GM19452 (cell line): ENCODE measurements around the gene TUBGCP3.
"Not testable (repeated sequence)": the region's sequence is repeated elsewhere in the genome, so short reads cannot be mapped to it uniquely, and the experiment has no call there.

Experiments used
- ATAC-seq: cut with Tn5 transposase; IDR thresholded peaks from one replicate; pipeline ENCODE4 v1.9.1; 2021; ENCODE audit not compliant: unreplicated experiment

Gene TUBGCP3

DNA sequence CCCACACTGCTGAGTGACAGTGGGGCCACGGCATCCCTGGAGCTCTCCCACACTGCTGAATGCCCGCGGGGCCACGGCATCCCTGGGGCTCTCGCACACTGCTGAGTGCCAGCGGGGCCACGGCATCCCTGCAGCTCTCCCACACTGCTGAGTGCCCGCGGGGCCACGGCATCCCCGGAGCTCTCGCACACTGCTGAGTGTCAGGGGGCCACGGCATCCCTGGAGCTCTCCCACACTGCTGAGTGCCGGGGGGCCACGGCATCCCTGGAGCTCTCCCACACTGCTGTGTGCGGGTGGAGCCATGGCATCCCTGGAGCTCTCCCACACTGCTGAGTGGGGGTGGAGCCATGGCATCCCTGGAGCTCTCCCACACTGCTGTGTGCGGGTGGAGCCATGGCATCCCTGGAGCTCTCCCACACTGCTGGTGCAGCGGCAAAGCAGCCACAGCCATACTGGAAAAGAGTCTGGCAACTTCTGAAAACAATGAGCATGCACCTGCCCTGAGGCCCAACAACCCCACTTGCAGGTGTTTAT lies 8.6 kb downstream of the TUBGCP3 start:
- ATAC-seq = no peak

DNA sequence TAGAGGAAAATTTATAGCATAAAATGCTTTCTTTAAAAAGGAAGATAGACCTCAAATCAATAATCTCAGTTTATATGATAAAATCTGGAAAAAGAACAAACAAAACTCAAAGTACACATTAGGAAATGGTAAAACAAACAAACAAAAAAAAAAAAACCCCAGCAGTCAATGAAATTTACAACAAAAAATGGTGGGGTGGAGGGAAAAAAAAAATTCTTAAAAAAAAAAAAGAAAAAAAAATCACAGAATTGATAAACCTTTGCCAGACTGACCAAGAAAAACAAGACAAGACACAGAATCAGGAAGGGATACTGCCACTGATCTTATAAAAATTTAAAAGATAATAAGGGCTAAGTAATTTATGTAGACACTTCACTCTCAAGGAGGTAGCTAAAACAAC lies 11.2 kb downstream of the TUBGCP3 start:
- no peak for ATAC-seq

DNA sequence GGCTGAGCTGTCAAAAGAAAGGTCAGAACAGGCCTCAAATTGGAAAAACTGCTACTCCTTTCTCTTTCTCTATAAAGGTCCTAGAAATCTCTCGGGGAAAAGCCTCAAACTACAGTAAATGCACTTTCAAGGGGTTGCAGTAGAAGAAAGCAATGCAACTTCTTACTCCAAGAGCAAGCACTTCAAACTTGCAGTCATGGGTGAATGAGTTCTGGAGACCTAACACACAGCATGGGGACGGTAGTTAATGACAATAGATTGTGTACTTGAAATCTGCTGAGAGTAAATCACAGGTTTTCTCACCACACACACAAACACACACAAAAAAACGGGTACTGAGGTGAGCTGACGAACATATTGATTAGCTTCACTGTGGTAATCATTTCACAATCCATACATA lies 11.8 kb downstream of the TUBGCP3 start:
- ATAC-seq = no peak

DNA sequence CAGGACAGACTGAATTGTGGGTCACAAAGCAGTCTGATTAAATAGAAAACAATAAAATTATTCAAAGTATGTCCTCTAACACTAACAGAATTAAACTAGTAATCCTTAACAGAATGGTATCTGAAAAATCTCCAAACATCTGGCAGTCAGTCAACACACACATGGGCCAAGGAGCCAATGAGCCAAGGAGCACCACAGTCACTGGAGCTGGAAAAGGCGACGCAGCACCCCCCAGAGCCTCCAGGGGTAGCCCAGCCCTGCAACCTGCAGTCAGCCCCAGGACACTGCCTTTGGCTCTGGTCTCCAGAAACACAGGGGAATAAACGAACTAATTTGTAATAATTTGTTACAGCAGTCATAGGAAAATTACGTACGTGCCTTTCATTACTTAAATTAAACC lies 12.3 kb downstream of the TUBGCP3 start:
- no peak for ATAC-seq

DNA sequence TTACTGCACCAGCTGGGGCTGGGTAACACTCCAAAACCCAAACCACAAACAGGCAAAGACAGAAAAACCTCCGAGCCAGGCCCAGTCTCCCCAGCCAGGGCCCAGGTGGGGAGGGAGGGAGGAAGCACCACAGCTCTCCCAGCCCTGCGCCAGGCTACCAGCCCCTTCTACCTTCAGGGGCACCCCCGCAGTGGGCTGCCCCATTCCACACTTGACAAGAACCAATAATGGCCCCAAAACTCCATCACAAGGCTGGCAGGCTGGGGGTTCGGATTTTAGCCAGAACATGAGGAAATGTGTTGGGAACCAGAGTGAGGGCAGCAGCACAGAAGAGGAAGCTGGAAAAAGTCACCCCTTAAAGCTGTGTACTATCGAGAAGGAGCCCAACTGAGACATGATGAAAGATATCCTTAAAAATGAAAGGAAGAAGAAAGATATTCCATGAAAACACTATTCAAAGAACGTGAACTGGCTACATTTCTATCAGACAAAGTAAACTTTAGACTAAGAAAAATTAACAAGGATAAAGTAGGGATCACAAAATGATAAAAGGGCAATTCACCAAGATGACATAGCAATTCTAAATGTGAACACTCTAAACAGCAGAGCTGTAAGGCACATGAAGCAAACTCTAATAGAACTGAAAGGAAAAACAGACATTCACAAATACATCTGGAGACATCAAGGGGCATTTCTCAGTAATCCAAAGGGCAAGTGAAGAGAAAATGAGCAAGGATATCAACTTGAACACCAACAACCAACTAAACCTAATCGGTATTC lies 12.9 kb downstream of the TUBGCP3 start:
- no peak for ATAC-seq

DNA sequence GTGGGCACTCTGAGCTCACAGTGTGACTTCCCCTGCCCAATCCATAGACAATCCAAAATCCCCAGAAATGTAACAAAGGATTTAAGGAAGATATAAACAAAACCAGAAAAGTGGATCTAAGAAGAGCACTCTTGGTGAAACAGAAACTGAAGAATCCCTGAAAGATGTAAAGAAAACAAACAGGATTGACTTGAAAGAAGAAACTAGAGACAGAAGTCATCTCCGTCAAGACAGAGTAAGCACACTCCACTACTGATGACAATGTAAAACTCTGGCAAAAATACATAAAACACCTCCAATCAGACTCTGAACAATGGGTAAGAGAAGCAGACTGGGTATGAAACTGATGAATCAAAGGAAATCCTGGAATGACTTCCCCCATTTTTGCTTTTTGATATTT lies 13.5 kb downstream of the TUBGCP3 start:
- ATAC-seq = no peak

DNA sequence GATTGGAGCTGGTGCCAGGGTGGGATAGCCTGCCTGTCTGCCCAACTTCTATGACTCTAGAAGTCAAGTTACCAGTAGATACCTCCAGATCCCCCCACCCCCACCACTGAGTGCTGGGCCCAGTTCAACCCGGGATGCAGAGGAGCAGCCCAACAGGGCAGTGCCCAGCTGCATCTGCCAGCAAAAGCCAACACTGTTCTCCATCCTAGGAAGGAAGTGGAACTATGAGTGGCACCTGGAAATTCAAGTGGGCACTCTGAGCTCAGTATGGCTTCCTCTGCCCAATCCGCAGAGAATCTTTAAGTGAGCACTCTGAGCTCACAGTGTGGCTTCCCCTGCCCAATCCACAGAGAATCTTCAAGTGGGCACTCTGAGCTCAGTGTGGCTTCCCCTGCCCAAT lies 14.2 kb downstream of the TUBGCP3 start:
- ATAC-seq = no peak

DNA sequence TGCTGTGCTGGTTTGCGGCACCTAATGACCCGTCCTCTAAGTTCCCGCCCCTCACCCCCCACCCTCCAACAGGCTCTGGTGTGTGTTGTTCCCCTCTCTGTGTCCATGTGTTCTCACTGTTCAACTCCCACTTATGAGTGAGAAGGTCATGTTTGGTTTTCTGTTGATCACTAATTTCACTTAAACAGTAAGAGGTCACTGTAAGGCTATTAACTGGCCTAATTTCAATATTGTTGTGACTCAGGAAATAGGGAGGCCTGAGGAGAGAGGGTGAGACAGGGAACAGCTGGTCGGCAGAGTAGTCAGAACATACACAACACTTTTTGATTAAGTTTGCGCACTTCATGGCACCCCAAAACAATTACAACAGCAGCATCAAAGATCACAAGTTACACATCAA lies 15.6 kb downstream of the TUBGCP3 start:
- no peak for ATAC-seq

DNA sequence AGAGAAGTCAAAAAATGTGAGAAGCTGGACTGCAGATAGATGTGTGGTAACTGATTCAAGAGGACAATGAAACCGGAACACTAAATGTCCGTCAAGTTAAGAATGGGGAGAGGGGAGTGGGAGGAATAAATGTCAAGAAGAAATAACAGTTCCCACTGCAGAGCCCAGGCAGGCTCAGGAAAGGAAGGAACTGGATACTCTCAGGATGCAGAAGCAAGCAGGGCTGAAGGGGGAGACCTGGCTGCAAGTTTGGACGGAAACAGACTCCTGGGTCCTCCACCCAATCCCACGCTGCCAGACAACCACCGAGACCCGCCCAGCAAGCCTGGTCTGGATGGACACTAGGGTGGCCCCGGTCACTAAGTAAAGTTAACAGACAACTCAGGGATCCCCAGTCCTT lies 18.1 kb downstream of the TUBGCP3 start:
- no peak for ATAC-seq

DNA sequence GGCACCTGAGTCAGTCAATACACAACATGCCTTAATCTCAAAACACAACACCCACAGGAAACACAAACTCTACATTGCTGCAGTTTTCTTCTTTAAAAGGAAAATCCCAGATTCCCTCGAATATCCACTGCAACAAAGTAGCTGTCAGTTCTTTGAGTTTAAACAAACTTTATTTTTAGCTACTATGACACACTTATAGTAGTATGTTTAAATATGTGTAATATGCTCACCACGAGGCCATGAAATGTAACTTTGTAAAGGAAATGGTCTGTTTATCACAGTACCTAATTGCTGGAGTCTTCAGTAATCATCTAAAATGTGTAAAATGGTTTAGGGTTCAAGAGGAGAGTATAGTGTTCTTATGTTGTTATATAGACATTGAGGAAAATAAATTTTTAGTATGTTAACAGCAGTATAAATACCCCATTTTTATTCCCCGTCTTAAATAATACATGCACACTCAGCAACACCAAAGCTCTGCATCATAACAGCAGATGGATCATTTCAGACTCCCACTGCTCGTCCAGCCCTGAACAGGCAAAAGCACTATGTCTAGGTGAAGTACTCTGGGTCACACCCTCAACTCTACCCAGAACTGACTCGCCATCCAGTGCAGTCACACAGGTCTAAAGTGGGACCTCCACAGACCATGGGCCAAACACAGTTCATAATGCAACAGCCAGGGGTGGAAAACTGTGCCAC lies 20.6 kb downstream of the TUBGCP3 start:
- no peak for ATAC-seq

DNA sequence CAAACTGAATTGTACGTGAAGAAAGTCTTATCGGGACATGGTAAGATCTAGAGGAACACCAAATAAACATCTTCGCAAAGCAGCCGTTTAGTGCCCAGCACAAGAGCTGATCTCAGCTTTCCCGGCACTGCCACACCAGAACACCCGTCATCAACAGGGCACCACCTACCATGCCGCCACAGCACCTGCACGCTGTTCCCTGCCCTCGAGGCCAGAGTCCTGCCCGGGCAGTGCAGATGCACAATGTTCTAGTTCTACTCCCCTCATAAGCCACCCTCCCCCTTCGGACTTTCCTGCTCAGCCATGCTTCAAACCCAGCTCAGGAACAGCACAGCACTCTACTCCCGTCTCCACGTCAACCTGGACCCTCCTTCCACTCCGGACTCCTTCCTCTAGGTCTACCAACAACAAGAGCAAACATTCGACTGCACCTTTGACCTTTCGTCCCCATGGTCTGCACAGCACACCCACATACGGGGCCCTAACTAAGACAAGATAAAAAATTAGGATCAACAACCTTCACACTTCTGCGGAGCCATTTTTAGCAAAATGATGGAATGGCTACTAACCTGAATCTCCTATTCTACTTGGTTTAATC lies 25.1 kb downstream of the TUBGCP3 start:
- no peak for ATAC-seq

DNA sequence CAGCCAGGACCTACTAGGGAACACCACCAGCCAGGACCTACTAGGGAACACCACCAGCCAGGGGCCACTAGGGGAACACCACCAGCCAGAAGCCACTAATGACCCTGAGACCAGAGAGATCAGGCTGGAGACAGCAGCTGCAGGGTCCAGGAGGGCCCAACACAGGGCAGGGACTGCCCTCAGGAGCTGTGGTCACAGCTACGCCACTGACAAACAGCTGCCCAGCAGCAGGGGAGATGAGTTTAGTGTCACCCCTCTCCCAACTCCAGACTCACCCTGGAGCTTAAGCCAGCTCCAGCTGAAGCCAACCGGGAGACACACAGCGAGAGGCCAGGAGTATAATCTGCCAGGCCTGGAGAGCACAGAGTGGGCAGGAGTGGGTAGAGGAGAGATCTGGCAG lies 25.7 kb downstream of the TUBGCP3 start:
- no peak for ATAC-seq

DNA sequence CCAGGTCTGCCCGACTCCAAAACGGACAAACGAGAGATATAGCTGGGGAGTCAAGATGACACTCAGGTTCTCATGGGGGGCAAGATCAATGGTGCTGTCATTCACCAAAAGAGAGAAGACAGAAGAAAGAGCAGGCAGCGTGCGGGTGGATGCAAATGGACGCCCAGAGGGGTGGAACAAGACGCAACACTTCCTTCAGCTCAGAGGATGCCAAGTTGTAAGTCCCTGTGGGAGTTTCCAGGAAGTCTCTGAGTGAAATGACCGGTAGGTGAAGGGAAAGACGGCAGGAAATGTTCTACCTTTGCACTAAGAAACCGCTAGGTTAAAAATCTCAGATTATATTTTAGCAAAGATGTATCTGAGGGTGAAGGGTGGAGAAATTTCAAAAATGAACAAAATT lies 26.5 kb downstream of the TUBGCP3 start:
- no peak for ATAC-seq

DNA sequence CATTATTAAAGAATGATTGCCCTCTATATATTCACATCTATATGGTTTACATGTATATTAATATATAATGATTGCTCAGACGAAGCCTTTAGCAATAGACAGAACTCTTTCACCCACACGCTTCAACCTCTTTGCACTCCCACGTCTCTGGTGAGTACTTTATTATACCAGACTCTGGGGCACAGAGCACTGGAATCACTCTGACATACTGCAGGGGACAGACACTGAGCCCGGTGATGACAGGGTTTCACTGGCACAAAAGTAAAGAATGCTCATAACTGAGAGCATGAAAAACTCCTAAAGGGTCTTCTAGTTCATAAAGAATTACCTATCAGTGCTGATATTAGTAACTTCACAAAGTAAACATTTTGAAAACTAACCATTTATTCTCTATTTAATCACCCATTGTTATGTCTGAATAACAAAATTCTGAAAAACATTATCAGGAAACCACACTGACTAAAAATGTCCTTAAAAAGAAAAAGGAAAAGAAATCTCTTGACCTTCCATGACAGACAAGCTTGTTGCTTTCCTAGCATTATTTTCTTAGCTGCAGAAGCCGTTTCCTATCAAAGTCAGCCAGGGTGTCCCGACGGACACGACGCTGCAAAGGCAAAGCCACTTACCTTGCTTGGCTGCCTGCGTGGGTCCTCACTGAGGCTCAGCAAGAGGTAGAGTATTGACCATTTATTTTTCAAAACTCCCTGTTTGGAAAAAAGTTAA lies 29.1 kb downstream of the TUBGCP3 start:
- no peak for ATAC-seq

DNA sequence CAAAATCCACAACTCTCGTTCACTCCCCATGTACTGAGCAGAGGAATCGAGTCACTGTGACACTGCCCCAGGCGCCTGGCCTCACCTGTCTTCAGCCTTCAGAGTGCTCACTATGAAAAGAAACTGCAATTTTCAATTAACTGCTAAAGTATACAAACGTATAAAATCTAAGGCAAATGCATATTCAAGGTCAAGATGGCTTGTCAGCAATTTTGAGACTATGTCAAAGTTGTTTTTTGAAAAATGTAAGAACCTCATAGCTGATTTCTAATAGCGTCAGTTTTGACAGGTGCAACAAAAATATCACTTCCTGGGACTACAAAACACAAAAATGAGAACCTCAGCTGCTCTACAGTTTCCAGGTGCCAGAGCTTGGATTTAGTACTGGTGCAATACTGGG lies 31.4 kb downstream of the TUBGCP3 start:
- no peak for ATAC-seq

DNA sequence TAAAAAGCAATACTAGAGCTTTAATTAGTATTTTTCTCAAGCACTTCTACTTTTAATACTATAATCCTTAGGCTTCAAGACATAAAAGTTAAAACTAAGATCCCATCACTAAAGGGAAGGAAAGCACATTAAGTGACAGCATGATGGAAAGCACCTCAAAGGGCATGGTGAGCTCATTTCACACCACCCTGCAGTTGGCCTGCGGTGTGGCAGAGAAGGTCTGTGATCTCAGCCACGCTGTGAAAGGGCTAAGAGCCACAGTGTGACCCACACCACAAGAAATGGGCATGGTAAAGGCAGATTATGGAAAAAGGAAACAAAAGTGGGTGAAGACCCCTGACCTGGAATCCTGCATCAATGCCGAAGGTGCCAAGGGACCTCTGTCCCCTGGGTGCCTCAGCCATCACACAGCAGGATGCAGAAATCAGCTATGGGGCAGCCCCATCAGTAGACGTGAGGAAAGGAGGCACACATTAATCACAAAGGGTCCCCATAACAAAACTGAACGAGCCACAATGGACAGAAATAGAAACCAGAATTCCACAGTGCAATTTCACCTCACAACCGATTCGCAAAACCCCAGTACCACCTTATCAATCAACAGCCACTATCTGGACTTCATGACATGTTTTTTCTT lies 33.6 kb downstream of the TUBGCP3 start:
- no peak for ATAC-seq

DNA sequence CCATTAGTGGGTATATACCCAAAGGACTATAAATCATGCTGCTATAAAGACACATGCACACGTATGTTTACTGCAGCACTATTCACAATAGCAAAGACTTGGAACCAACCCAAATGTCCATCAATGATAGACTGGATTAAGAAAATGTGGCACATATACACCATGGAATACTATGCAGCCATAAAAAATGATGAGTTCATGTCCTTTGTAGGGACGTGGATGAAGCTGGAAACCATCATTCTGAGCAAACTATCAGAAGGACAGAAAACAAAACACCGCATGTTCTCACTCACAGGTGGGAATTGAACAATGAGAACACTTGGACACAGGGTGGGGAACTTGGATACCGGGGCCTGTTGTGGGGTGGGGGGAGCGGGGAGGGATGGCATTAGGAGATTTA lies 39.0 kb downstream of the TUBGCP3 start:
- ATAC-seq = not testable (repeated sequence)

DNA sequence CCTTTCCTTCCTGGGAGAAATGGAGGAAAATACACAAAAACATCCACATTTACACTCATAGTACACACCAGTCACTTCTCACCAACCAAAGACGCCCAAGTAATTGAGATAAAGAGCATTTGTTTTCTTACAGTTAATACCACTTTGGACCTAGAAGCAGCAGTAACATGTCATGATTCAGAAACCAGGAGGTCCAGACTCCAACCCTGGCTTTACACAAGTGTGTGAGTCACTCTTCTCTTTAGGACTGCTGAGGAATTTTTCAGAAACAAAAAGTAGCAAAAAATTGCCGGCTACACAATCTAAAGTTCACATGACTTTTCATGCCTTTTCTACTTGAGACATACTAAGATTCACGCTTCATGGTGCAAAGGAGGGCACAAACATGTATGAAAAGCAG lies 42.1 kb downstream of the TUBGCP3 start:
- ATAC-seq = no peak

DNA sequence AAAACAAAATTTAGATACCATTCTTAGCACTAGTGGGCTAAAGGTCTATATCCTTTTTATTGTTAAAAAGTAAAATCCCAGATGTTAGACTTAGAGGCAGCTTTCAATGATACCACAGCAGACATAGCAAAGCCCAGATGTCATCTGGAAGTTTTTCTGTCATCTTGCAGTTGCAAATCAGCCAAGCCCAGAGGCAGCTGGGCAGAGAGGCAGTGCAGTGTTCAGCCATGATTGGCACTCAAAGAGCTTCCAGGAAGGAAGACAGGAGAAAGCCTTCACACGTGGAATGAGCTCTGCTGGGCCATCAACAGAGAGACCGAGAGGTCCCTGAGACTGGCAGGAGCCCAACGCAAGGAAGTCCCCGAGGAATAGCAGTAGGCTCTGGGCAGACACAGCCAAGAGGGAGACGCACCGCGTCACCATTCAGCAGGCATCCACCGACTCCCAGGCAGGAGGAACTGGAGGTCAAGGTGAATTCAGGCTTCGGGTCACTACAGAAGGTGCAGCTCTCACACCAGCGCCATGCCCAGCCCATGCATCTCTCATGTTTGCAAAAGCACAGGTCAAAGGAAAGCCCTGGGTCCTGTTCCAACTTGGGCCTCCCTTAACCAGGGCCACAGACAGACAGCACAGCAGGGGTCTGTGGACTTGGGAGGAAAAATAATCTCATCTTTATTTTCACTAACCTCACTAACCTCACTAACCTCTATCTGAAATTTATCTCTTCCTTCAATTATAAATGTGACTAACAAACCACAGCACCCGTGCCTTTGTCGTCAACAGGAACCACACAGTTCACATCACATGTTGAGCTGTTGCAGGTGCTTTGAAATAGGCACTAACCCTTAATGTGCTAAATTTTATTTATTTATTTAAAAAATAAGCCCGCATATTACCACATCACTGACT lies 54.9 kb downstream of the TUBGCP3 start:
- ATAC-seq = no peak

DNA sequence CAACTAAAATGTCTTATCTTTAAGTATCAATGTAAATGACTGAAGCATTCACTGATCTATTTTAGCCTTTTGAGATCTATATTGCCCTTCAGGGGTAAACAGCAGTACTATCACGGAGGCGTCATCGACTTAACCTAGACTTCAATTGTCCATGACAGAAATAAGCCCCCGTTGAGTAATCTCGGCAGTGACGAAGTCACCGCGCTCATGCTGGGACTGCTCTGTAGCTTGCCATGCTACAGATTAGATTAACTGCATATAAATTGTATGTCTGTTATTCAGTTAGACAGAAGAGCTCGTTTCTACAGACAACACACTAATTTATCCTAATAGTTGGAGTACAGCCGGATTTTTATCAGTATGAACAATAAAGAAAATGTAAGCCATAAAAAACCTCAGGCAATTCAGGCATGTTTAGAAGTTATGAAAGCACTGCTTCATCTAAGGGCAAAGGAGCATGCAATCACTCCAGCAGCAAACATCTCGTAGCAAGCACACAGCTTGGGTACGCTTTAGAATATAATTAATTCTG lies 56.6 kb downstream of the TUBGCP3 start:
- no peak for ATAC-seq
